T-helper 17 cell (primary cell): Measurements from ENCODE around the gene GBX1. TPM values are rescaled to one million over a fixed set of nuclear protein-coding genes. Genes with fewer than 3 reads are reported as not detected.

Experiments
- ATAC-seq: fragments of 150-1000 bp; cut with Tn5 transposase; 2 replicates; pipeline ENCODE4 v1.10.0; 2021; ENCODE audit warnings: mild to moderate bottlenecking, moderate library complexity
- DNase-seq, 3 donors: peaks; one replicate each; pipeline versions ENCODE4 v3.0.0 to v3.0.0-alpha.2; 2020 to 2021
- H3K9me3 ChIP-seq: one replicate; pipeline ENCODE4 v1.7.0; 2013; ENCODE audit warnings: low read length, mild to moderate bottlenecking; ENCODE audit not compliant: control insufficient read depth, poor library complexity, severe bottlenecking
- H3K27ac Mint-ChIP-seq: one replicate; pipeline ENCODE4 v1.8.0; 2022; ENCODE audit warnings: mild to moderate bottlenecking, moderate library complexity, mixed read lengths
- H3K27me3 Mint-ChIP-seq: one replicate; pipeline ENCODE4 v1.8.0; 2022; ENCODE audit warnings: mixed read lengths
- H3K36me3 Mint-ChIP-seq: one replicate; pipeline ENCODE4 v1.8.0; 2022; ENCODE audit warnings: low read depth, mixed read lengths
- H3K4me1 Mint-ChIP-seq: one replicate; pipeline ENCODE4 v1.8.0; 2022; ENCODE audit warnings: mild to moderate bottlenecking, mixed read lengths
- H3K4me3 Mint-ChIP-seq: one replicate; pipeline ENCODE4 v1.8.0; 2022; ENCODE audit warnings: mild to moderate bottlenecking, moderate library complexity, mixed read lengths
- total RNA-seq, 4 donors: library from RNA in 2 of 4; stranded (reverse) in 2 of 4; gene quantifications; one replicate each; pipeline ENCODE4 v1.2.3 and lab custom pipeline; 2022 to 2026

The GBX1 gene
- total RNA-seq, 2 donors from 2014 or later: not detected

DNA sequence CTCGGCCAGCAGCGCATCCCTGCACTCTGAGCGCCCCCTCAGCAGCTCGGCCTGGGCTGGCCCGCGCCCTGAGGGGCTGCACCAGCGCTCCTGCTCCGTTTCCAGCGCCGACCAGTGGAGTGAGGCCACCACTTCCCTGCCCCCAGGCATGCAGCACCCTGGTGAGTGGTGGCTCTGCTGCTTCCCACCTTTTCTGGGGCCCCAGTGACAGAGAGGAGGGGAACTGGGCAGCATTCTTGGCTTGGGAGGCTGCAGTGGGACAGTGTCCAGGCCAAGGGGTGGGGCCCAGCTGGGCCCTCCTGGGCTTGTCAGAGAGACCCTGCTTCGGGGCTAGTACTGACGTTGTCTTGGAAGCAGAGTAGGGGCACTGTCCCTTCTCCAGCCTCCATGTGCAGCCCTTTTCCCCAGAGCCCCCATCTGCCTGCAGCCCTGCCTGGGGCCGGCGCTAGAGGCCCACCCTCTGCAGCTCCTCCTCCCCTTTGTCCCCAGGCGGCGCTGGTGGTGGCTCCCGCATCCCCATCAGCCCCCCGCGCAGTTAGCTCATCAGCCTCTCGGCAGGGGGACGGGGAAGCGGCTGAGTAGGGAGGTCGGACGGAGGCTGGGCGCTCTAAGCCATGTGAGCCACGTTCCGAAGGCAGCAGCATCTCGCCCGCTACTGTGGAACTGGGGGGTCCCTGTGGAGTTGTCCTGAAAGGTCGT lies 29.2 kb downstream of the GBX1 start:
- ATAC-seq (no peak), DNase-seq (peak in 1 of 3 donors; percentile 2)
- Mint-ChIP-seq H3K4me1 (peaks cover 8% of the 10 kb centered on the region), H3K36me3 (peaks cover 4% of the 10 kb centered on the region), H3K27me3 (no peaks in the 10 kb centered on the region), H3K27ac (no peak overlapping the region), H3K4me3 (no peak overlapping the region)
- no peaks in the 10 kb centered on the region for H3K9me3 ChIP-seq

DNA sequence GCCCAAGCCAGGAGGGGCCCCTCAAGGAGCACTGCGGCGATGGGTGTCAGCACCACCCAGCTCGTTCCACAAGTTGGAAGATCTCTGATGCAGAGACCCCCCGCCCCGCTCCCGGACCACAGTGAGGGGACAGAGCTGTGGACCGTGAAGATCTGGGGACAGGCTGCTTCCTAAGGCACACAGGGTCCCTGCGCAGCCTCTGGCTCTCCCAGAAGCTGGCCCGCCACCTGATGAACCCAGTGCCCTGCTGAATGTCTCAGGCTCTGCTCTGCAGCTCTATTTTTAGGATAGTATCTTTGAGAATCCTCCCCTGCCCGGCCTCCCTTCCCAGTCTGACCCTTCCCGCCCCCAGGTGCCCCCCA lies 29.7 kb downstream of the GBX1 start:
- no peak for ATAC-seq
- Mint-ChIP-seq H3K4me1 (peaks cover 8% of the 10 kb centered on the region), H3K4me3 (no peak overlapping the region), H3K36me3 (peaks cover 2% of the 10 kb centered on the region), H3K27ac (no peak overlapping the region), H3K27me3 (no peaks in the 10 kb centered on the region)
- H3K9me3 ChIP-seq: no peaks in the 10 kb centered on the region
- peak in 1 of 3 donors; percentile 1 for DNase-seq

DNA sequence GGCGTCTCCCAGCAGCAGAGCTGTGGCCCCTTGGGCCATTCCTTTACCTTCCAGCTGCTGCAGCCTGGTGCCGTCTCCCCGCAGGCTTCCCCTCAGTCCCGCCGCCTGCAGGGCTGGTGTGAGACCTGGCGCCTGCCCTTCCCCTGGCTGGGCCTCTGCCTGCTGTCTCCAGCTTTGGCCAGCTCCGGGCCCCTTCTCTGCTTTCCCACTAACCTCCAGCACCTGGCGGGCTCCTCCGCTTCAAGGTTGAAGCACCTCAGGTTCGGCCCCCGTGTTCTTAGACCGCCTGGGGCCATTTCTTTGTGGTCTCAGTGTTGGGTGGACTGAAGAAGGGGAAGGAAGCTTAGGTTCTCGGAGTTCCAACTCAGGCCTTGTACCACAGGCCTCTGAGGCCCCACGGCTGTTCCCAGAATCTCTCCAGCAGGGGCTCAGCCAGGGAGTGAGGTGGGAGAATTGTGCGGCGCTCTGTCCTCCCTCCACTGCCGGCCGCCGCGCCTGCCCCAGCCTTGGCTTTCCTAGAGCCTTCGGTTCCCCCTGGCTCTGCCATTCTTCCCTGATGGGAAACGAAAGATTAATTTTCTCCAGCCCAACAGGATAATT lies 30.3 kb downstream of the GBX1 start:
- Mint-ChIP-seq H3K4me3 (no peak overlapping the region), H3K27ac (no peak overlapping the region), H3K4me1 (peaks cover 8% of the 10 kb centered on the region), H3K36me3 (peaks cover 2% of the 10 kb centered on the region), H3K27me3 (no peaks in the 10 kb centered on the region)
- no peaks in the 10 kb centered on the region for H3K9me3 ChIP-seq
- ATAC-seq (no peak), DNase-seq (peak in 1 of 3 donors; percentile 1)

DNA sequence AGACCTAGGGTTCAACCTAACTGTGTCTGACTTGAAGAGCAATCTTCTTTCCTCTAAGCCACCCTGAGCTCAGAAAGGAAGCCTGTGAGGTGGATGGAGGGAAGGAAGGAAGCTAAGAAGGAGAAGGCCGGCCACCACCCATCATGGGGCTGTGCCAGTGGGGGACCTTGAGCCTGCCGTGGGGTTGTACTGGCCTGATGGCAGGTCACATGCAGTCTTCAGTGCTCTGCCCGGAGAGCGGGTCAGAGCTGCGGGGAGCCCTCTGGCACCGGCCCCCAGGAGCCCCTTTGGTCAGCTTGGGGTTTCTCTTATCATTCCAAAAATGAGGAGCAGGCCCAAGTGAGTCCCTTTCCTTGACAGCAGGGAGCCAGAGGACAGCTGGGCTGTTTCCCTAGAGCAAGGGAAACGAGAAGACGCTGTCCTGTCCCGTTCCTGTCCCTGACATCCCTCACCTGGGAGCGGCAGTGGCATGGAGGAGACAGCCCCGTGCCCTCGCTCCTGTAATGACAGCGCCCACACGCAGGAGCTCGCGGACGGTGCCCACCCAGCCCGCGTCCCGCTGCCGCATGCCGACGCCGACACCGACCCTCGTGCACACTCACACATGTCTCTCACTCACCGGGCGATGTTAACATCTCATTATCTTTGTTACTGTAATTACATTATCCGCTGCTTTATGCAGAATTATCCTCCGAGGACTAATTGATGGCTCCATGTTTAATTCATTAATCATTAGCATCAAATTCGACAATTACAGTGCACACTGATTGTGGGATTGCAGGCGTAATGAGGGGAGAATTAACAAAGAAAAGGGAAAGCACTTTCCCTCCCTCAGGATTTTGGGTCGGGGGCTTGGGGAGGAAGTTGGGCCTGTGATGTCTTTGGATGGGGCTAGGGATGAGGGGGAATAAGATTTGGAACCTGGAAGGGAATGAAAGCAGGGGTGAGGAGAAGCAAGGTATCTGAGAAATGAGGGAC lies 31.3 kb downstream of the GBX1 start:
- no peaks in the 10 kb centered on the region for H3K9me3 ChIP-seq
- ATAC-seq (no peak), DNase-seq (peak in 1 of 3 donors; percentile 2)
- H3K36me3 Mint-ChIP-seq: peaks cover 4% of the 10 kb centered on the region
- no peaks in the 10 kb centered on the region for H3K27me3 Mint-ChIP-seq
- peaks cover 10% of the 10 kb centered on the region for H3K4me1 Mint-ChIP-seq
- H3K4me3 Mint-ChIP-seq: no peak overlapping the region
- H3K27ac Mint-ChIP-seq: no peak overlapping the region

DNA sequence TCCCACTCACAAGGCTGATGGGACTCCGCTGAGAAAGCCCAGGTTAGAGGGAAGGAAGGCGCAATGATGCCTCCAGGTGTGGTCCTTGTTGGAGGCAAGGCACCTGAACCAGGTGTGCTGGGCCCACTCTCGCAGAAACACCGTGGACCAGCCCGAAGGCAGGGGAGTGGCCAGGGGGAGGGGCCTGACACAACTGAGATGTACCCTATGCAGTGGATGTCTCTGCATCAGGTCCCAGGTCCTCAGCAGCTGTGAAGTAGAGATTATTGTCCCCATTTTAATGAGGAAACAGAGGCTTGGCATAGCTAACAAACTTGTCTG lies 32.0 kb downstream of the GBX1 start:
- peaks cover 4% of the 10 kb centered on the region for H3K36me3 Mint-ChIP-seq
- H3K4me1 Mint-ChIP-seq: peaks cover 10% of the 10 kb centered on the region
- no peak overlapping the region for H3K27ac Mint-ChIP-seq
- H3K4me3 Mint-ChIP-seq: no peak overlapping the region
- no peaks in the 10 kb centered on the region for H3K9me3 ChIP-seq
- DNase-seq (no peak), ATAC-seq (no peak)
- no peaks in the 10 kb centered on the region for H3K27me3 Mint-ChIP-seq

DNA sequence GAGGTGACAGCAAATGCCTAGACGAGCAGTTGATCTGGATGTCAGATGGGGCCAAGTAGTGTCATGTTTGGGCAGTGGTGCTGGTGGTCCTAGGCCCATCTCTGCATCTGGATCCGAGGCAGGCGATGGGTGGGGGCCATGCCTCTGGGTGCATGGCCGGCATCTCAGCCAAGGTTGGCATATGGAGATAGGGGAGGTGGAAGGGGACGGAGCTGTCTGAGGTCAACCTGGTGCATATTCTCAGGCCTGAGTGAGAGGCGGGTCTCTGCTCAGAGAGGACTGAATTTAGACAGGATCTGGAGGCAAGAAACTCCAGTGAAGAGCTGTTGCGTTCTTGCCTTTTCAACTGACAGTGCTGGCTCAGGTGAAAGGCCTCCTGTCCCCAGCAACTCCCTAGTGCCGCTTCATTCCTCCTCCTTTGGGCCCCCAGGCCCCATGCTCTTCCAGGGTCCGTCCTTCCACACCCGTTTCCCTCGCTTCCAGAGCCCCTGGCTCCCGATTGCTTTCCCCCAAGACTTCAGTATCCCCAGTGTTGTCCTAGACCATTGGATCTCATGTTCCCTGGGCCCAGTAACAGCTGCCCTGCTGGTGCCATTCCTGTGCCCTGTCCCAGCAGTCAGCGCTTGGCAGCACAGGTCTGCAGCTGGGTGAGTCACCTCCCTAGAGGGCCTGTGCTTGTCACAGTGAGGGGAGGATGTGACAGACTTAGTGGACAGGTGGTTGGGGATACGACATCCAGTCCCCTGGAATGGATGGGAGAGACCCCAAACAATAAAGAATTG lies 32.6 kb downstream of the GBX1 start:
- DNase-seq (peak in 1 of 3 donors; percentile 2), ATAC-seq (no peak)
- Mint-ChIP-seq H3K27me3 (no peaks in the 10 kb centered on the region), H3K36me3 (peaks cover 4% of the 10 kb centered on the region), H3K4me3 (no peak overlapping the region), H3K4me1 (peaks cover 10% of the 10 kb centered on the region), H3K27ac (no peak overlapping the region)
- H3K9me3 ChIP-seq: no peaks in the 10 kb centered on the region

DNA sequence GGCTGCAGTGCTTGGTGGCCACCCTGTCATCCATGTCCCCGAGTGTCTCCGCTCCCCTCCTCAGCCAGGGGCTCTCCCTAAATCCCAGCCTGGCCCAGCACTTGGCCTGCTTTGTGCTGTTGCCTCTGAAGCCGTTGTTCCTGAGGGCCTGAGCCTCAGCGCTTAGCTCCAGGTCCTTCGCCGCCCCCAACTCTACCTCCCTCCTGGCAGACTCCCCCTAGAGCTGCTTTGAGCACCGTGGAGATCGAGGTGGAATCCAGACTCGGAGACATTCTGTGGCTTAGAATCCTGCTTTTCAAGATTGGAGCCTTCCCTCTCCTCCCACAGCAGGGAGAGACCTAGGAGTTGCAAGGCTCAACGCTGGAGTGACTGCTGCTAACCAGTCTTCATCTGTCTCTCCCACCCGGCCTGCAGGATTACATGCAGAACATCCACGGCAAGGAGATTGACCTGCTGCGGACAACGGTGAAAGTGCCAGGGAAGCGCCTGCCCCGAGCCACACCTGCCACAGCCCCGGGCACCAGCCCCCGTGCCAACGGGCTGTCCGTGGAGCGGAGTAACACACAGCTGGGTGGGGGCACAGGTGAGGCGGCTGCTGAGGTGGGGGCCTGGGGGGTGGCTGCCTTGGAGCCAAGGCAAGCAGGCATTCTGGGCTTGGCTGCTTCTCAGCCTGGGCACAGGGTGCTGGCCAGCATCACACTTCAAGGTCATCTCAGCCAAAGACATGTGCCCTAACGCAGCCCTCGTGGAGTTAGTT lies 33.3 kb downstream of the GBX1 start:
- ATAC-seq (no peak), DNase-seq (no peak)
- H3K27ac Mint-ChIP-seq: no peak overlapping the region
- no peaks in the 10 kb centered on the region for H3K27me3 Mint-ChIP-seq
- H3K36me3 Mint-ChIP-seq: peaks cover 4% of the 10 kb centered on the region
- H3K4me3 Mint-ChIP-seq: no peak overlapping the region
- H3K4me1 Mint-ChIP-seq: peaks cover 8% of the 10 kb centered on the region
- H3K9me3 ChIP-seq: no peaks in the 10 kb centered on the region

DNA sequence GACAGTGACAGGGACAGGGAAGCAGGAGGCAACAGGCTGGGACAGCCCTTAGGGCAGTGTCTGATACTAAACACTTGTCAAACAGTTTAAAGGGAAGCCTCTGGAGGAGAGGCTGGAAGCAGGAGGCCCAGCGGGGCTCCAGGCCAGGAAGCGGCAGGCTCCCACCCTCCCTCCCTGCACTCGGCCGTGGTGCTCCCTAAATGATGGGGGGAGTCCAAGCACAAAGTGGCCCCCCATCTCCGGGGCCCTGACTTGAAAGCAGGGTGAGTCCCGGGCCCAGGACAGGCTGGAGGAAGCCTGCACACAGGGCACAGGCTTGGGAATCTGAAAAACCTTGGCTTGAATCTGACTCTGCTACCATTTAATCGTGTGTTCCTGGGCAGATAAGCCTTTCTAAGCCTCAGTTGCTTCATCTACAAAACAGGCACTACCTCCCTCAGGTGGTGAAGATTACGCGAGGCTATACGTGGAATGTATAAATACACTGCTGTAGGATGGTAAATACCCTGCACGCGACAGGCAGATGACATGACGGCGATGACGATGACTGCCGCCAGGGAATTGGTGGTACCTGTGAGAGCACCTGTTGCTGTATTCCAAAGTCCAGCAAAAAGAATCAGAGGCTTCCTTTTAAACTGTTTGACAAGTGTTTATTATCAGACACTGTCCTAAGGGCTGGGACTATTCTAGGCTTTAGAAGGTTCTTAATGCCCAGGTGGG lies 34.1 kb downstream of the GBX1 start:
- Mint-ChIP-seq H3K36me3 (peaks cover 4% of the 10 kb centered on the region), H3K27ac (no peak overlapping the region), H3K4me1 (peaks cover 5% of the 10 kb centered on the region), H3K4me3 (no peak overlapping the region), H3K27me3 (no peaks in the 10 kb centered on the region)
- no peaks in the 10 kb centered on the region for H3K9me3 ChIP-seq
- DNase-seq (no peak), ATAC-seq (no peak)

DNA sequence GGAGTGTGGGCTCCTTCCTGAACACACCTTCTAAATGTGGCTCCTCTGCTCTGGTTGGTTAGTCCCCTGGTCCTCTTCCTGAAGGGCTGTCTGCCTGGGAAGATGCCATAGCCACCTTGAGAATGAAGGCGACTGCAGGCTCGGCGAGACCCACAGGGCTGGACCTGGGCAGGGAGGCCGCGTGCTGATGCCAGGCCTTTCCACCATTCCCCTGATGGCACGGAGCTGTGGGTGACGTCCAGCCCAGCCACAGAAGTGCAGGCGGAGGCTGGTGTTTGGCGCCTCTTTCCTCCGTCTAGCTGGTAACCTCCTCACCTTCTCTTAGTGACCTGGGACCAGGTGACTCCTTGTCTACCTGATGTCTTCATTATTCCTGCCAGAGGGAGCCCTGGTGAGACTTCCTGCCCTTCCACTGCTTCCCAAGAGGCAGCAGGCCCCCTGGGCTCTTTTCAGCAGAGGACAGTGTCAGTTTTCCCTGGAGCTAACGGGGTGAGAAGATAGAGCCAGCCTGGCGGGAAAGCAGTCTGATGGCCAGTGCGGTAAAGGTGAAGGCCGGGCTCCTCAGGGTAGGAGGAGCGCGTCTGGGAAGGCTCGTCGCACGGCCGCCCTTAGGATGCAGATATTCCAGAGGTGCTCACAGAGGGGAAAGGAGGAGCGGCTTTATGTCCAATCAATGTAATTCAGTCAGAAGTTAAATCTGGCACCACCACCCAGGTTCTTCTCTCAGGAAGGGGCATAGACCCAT lies 34.9 kb downstream of the GBX1 start:
- Mint-ChIP-seq H3K4me3 (no peak overlapping the region), H3K4me1 (peaks cover 5% of the 10 kb centered on the region), H3K36me3 (peaks cover 4% of the 10 kb centered on the region), H3K27ac (no peak overlapping the region), H3K27me3 (no peaks in the 10 kb centered on the region)
- H3K9me3 ChIP-seq: no peaks in the 10 kb centered on the region
- DNase-seq (no peak), ATAC-seq (no peak)

DNA sequence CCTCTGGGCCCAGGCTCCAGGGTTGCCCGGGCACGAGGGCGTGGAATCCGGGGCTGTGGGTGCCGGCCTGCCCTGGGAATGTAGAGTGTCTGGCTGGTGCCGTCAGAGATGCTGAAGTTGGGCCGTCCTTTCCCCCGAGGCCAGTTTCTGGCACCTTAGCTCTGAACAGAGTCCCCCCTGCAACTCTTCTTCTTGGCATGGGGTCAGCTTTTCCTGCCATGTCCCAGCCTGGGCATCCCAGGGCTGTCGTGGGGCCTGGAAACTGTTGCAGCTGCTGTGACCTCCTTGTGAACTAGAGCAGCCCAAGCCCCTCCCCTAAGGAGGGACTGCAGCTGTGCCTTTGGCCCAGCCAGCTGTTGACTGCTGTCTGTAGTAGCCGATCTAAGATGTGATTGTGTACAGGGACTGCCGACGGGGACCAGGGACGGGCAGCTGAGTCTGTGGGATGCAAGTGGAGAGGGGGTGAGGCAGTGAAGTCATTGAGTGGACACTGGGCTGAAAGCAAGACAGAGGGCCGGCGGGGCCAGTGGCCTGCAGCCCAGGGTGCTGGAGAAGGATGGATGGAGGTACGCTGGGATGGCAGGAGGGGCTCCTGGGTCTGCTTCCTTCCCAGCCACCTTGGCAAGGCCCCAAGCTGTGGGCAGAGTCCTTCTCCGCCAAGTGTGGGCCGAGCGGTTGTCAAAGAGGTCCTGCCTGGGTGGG lies 35.8 kb downstream of the GBX1 start:
- no peak overlapping the region for H3K27ac Mint-ChIP-seq
- H3K27me3 Mint-ChIP-seq: no peaks in the 10 kb centered on the region
- no peaks in the 10 kb centered on the region for H3K9me3 ChIP-seq
- ATAC-seq (no peak), DNase-seq (no peak)
- H3K4me1 Mint-ChIP-seq: peaks cover 7% of the 10 kb centered on the region
- H3K4me3 Mint-ChIP-seq: no peak overlapping the region
- peaks cover 4% of the 10 kb centered on the region for H3K36me3 Mint-ChIP-seq

DNA sequence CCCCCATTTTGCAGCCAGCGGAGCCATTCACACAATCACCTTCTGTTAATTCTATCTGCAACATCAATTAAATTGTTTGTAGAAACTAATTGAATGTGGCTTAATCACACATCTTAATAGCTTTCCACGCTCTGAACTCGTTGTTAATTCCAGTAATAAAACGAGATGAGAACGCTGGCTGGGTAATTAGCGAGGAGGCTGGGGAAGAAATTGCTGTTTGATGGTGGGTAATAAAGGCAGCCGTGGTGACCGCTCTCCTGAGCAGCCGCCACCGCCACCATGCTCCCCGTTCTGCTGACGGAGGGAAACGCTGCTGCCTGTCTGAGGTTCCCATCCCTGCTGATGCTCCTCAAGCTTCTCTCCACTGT lies 36.3 kb downstream of the GBX1 start:
- Mint-ChIP-seq H3K36me3 (peaks cover 4% of the 10 kb centered on the region), H3K27me3 (no peaks in the 10 kb centered on the region), H3K27ac (no peak overlapping the region), H3K4me1 (peaks cover 7% of the 10 kb centered on the region), H3K4me3 (no peak overlapping the region)
- ATAC-seq (no peak), DNase-seq (no peak)
- no peaks in the 10 kb centered on the region for H3K9me3 ChIP-seq
